GM10266 (cell line): ENCODE results near the gene KCTD19.
A peak's percentile ranks its signal among the peaks of the same experiment; 100 is the strongest.

Experiments used
- DNase-seq: peaks from one replicate; pipeline ENCODE4 v3.0.0; 2012; ENCODE audit errors: extremely low spot score
- TF ChIP-seq, protein P1 (sequence below): IDR thresholded peaks from 2 replicates; pipeline ENCODE4 v1.5.1; 2012; ENCODE audit warnings: mild to moderate bottlenecking, low read depth; ENCODE audit not compliant: control insufficient read depth, insufficient read depth; ENCODE audit errors: missing control alignments

KCTD19 gene

DNA sequence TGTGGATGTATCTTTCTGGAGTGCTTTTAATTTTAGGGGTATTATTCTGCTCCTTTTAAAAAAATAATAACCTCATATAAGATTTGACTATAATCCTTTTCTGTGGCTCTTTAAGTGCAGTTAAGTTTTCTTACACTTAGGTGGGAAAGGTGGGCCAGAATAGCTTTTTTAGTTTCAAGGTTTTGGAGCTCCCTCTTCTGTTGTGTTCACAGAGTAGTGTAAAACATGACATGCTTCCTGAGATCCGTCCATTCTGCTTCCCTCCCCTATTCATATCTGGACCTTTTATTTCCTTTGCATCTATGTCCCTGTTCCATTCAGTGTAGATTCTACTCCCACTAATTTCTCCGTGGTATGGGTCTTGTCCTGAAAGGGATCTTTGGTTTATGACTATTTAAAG lies 12.9 kb upstream of the KCTD19 start:
- TF ChIP-seq, protein P1, sequence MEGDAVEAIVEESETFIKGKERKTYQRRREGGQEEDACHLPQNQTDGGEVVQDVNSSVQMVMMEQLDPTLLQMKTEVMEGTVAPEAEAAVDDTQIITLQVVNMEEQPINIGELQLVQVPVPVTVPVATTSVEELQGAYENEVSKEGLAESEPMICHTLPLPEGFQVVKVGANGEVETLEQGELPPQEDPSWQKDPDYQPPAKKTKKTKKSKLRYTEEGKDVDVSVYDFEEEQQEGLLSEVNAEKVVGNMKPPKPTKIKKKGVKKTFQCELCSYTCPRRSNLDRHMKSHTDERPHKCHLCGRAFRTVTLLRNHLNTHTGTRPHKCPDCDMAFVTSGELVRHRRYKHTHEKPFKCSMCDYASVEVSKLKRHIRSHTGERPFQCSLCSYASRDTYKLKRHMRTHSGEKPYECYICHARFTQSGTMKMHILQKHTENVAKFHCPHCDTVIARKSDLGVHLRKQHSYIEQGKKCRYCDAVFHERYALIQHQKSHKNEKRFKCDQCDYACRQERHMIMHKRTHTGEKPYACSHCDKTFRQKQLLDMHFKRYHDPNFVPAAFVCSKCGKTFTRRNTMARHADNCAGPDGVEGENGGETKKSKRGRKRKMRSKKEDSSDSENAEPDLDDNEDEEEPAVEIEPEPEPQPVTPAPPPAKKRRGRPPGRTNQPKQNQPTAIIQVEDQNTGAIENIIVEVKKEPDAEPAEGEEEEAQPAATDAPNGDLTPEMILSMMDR: peak; percentile 19
- peak; percentile 26 for DNase-seq

DNA sequence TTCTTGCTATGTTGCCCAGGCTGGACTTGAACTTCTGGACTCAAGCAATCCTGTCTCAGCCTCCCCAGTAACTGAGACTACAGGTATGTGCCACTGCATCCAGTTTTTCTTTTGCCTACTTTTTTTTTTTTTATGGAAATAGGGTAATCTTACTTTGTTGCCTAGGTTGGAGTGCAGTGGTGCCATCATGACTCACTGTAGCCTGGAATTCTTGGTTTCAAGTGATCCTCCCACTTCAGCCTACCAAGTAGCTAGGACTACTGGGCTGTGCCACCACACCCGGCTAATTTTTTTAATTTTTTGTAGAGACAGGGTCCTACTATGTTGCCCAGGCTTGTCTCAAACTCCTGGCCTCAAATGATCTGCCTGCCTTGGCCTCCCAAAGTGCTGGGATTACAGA lies 10.1 kb upstream of the KCTD19 start:
- DNase-seq: no peak
- TF ChIP-seq, protein P1: no peak

DNA sequence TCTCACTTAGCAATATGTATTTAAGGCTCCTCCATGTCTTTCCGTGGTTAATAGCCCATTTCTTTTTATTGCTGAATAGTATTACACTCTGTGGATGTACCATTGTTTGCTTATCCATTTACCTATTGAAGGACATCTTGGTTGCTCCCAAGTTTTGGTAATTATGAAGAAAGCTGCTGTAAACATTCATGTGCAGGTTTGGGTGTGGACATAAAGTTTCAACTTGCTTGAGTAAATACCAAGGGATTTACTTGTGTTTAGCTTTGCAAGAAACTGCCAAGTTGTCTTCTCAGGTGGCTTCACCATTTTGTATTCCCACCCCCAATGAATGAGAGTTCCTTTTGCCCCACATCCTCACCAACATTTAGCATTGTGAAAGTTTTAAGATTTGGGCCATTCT lies 9.6 kb upstream of the KCTD19 start:
- DNase-seq: no peak

DNA sequence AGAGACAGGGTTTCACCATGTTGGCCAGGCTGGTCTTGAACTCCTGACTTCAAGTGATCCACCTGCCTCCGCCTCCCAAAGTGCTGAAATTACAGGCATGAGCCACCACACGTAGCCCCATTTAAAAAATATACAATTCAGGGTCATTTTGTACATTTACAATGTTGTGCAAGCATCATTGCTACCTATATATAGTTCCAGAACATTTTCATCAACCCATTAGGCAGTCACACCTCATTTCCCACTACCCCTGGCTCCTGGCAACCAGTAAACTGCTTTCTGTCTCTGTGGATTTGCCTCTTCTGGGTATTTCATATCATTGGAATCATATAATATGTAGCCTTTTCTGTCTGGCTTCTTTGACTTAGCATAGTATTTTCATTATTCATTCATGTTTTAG lies 6.8 kb upstream of the KCTD19 start:
- TF ChIP-seq, protein P1: no peak

More for the DNA sequence above, 9.6 kb upstream of the KCTD19 start:
- TF ChIP-seq, protein P1: no peak

DNA sequence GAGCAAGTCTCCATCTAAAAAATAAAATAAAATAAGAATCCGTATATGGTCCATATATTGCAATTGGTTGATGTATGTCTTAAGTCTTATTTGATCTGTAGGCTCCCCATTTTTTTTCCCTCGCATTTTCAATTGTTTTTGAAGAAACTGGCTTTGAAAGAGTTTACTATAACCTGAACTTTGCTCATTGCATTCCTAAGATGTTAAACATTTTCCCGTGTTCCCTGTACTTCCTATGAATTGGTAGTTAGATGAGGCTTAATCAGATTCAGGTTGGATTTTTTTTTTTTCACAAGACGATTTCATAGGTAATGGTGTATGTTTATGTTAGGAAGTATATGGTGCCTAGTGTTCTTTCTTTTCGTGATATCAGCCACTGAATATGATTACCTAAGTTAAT lies 3.4 kb upstream of the KCTD19 start:
- DNase-seq: no peak
- TF ChIP-seq, protein P1: no peak

More for the DNA sequence above, 6.8 kb upstream of the KCTD19 start:
- no peak for DNase-seq

DNA sequence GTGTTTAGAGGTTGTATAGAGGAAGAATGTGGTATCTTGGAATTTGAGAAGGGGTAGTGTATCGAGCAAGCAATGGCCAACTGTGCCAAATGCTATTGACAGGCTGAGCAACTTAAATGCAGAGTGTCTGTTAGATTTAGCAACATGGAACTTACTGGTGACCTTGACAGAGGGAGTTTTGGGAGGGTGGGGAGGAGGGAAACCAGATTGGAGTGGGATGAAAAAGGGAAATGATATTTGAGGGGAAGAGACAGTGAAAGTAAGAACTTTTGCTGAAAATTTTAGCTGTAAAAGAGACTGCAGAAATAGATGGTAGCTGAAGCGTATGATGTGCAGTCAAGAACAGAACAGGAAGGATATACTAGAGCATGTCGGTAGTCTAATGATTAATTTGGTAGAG lies 1.2 kb upstream of the KCTD19 start:
- TF ChIP-seq, protein P1: no peak
- peak; percentile 20 for DNase-seq

DNA sequence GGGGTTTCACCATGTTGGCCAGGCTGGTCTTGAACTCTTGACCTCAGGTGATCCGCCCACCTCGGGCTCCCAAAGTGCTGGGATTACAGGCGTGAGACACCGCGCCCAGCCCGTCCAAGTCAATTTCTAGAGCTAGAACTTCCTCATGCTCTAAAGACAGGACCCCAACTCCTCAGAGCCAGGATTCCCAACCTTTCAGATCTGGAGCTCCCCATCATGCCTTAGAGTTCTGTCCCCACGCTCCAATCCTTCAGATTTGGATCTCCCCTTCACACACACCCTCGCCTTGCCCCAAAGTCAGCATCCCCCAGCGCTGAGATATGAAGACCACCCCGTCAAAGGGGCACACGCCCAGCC lies 448 bp downstream of the KCTD19 start:
- DNase-seq: no peak
- TF ChIP-seq, protein P1: no peak
